Loucy (cell line): Measurements from ENCODE around the gene MOAP1.

Experiments used
- H2AFZ ChIP-seq: fragments of 200-600 bp; sonication (generic); 2 replicates; pipeline ENCODE4 v1.6.0; 2016; ENCODE audit warnings: antibody characterized with exemption, mild to moderate bottlenecking, low read length, moderate library complexity
- H3F3A ChIP-seq: fragments of 200-600 bp; 2 replicates; pipeline ENCODE4 v1.6.0; 2016; ENCODE audit warnings: antibody characterized with exemption, low read depth, mild to moderate bottlenecking
- H3K27me3 ChIP-seq: fragments of 200-600 bp; sonication (generic); 2 replicates; pipeline ENCODE4 v1.6.1; 2014; ENCODE audit warnings: low read length, mild to moderate bottlenecking; ENCODE audit not compliant: insufficient read depth, poor library complexity, severe bottlenecking
- H3K36me3 ChIP-seq: fragments of 200-600 bp; sonication (generic); 2 replicates; pipeline ENCODE4 v1.6.1; 2016; ENCODE audit warnings: low read length; ENCODE audit not compliant: insufficient read depth
- H3K4me1 ChIP-seq: fragments of 200-600 bp; sonication (generic); 2 replicates; pipeline ENCODE4 v1.5.1; 2014; ENCODE audit warnings: low read length, mild to moderate bottlenecking; ENCODE audit not compliant: insufficient read depth, poor library complexity, severe bottlenecking
- H3K4me2 ChIP-seq: fragments of 200-600 bp; sonication (generic); 2 replicates; pipeline ENCODE4 v1.6.0; 2014; ENCODE audit warnings: antibody characterized with exemption, low read length, low read depth, mild to moderate bottlenecking; ENCODE audit not compliant: poor library complexity, severe bottlenecking
- H3K4me3 ChIP-seq: fragments of 200-600 bp; sonication (generic); 2 replicates; pipeline ENCODE4 v1.5.1; 2014; ENCODE audit warnings: low read length, mild to moderate bottlenecking, mixed read lengths; ENCODE audit not compliant: poor library complexity, severe bottlenecking
- H3K79me2 ChIP-seq: fragments of 200-600 bp; sonication (generic); 2 replicates; pipeline ENCODE4 v1.6.1; 2014; ENCODE audit warnings: low read length; ENCODE audit not compliant: insufficient read depth
- H3K9ac ChIP-seq: fragments of 200-600 bp; sonication (generic); 2 replicates; pipeline ENCODE4 v1.6.0; 2014; ENCODE audit warnings: mild to moderate bottlenecking, low read depth, low read length, moderate library complexity; ENCODE audit not compliant: poor library complexity, severe bottlenecking
- H3K9me2 ChIP-seq: fragments of 200-600 bp; sonication (generic); replicated peaks from 2 replicates; pipeline ENCODE4 v1.6.1; 2016; ENCODE audit warnings: low read depth, low read length, mixed read lengths
- H3K9me3 ChIP-seq: fragments of 200-600 bp; sonication (generic); 2 replicates; pipeline ENCODE4 v1.6.1; 2014; ENCODE audit warnings: mild to moderate bottlenecking, antibody characterized with exemption, low read length, low read depth; ENCODE audit not compliant: insufficient read depth
- H4K20me1 ChIP-seq: fragments of 200-600 bp; sonication (generic); 2 replicates; pipeline ENCODE4 v1.6.0; 2014; ENCODE audit warnings: antibody characterized with exemption, low read length, mild to moderate bottlenecking; ENCODE audit not compliant: insufficient read depth, poor library complexity, severe bottlenecking
- CTCF ChIP-seq: fragments of 200-600 bp; sonication (generic); conservative IDR thresholded peaks from 2 replicates; pipeline ENCODE4 v1.5.1; 2014; ENCODE audit warnings: mild to moderate bottlenecking, antibody characterized with exemption, low read length
- EZH2phosphoT487 ChIP-seq: fragments of 200-600 bp; IDR thresholded peaks from 2 replicates; pipeline ENCODE4 v1.6.1; 2018; ENCODE audit warnings: antibody characterized with exemption, mild to moderate bottlenecking, moderate library complexity, borderline replicate concordance

MOAP1 gene

GRCh38 chr14:93206793-93207467 lies 22.2 kb upstream of the MOAP1 start, which contains the start of the genes GON7 and UBR7:
Gene GON7 (minus strand): TSS chr14:93207065. CDS start chr14:93207037, 28 bp downstream.
Gene UBR7 (plus strand): TSS chr14:93207256. CDS start chr14:93207292, 36 bp downstream.
- no peaks in the 10 kb centered on the region for H3K9me3 ChIP-seq
- H3K4me3 ChIP-seq, result peak within 1 kb of the TSS; percentile 92
- no peaks in the 10 kb centered on the region for H3F3A ChIP-seq
- H3K79me2 ChIP-seq, result peaks cover 92% of the 10 kb centered on the region
- H4K20me1 ChIP-seq, result peaks cover 52% of the 10 kb centered on the region
- H3K4me2 ChIP-seq, result peak within 1 kb of the TSS; percentile 97
- no peak for TF ChIP-seq EZH2phosphoT487
- no peak for TF ChIP-seq CTCF
- peaks cover 8% of the 10 kb centered on the region for H3K36me3 ChIP-seq
- peak within 1 kb of the TSS; percentile 82 for H3K9ac ChIP-seq
- no peaks in the 10 kb centered on the region for H3K27me3 ChIP-seq
- peaks cover 33% of the 10 kb centered on the region for H3K4me1 ChIP-seq
- H3K9me2 ChIP-seq, result no peaks in the 10 kb centered on the region
- H2AFZ ChIP-seq, result peak within 1 kb of the TSS; percentile 78

GRCh38 chr14:93201155-93201704 lies 16.5 kb upstream of the MOAP1 start:
- Histone ChIP-seq H4K20me1 (peaks cover 21% of the 10 kb centered on the region), H3K79me2 (peaks cover 40% of the 10 kb centered on the region), H3K9me2 (no peaks in the 10 kb centered on the region), H3F3A (no peaks in the 10 kb centered on the region), H3K4me2 (no peak overlapping the region), H3K4me1 (peaks cover 10% of the 10 kb centered on the region), H3K9ac (no peak overlapping the region), H3K36me3 (0 out of 2 replicates have a peak, but pooled peaks cover 3% of the 10 kb centered on the region), H3K4me3 (no peak overlapping the region), H3K9me3 (no peaks in the 10 kb centered on the region), H3K27me3 (no peaks in the 10 kb centered on the region), H2AFZ (no peak overlapping the region)
- TF ChIP-seq EZH2phosphoT487, result no peak

GRCh38 chr14:93200553-93200952 lies 15.9 kb upstream of the MOAP1 start:
- Histone ChIP-seq H3K36me3 (0 out of 2 replicates have a peak, but pooled peaks cover 3% of the 10 kb centered on the region), H3K9me2 (no peaks in the 10 kb centered on the region), H3K79me2 (peaks cover 33% of the 10 kb centered on the region), H3F3A (no peaks in the 10 kb centered on the region), H3K9me3 (no peaks in the 10 kb centered on the region), H3K4me1 (peaks cover 8% of the 10 kb centered on the region), H3K4me2 (no peak overlapping the region), H2AFZ (no peak overlapping the region), H3K4me3 (no peak overlapping the region), H4K20me1 (peaks cover 17% of the 10 kb centered on the region), H3K27me3 (no peaks in the 10 kb centered on the region), H3K9ac (no peak overlapping the region)
- TF ChIP-seq CTCF, result no peak
- no peak for TF ChIP-seq EZH2phosphoT487
